ENCODE data around the gene CHRNB4. TPM values are rescaled to one million over a fixed set of nuclear protein-coding genes. Genes with fewer than 3 reads are reported as not detected.

CHRNB4 gene
- total and polyA plus RNA-seq, 10 of the 15 experiments (the other 5 are each of a cell fraction or from before 2014, with no cell fraction given), result 0.10 TPM; not detected in 9

GRCh38 chr15:78663703-78664102 lies 22.7 kb upstream of the CHRNB4 start:
- intact Hi-C loops (cut with micrococcal nuclease; ENCODE audit: unreplicated experiment), result no loop called here

More at GRCh38 chr15:78663703-78664102, 22.7 kb upstream of the CHRNB4 start:
- H3K27me3 ChIP-seq (replicated peaks in 1 of 2; ENCODE audit: control insufficient read depth in 2 of 2, insufficient read depth in 2 of 2, low read length in 1 of 2), result no peaks in the 10 kb centered on the region
- no peaks in the 10 kb centered on the region for H4K20me1 ChIP-seq (ENCODE audit: control insufficient read depth, insufficient read depth)
- no peaks in the 10 kb centered on the region for H3K9me3 ChIP-seq (replicated peaks; ENCODE audit: control insufficient read depth, insufficient read depth, low read length)
- FAIRE-seq, result no peak
- 43% methylated on average over 1 of the region's 1 CpG for WGBS (ENCODE audit: insufficient coverage, insufficient replicate concordance, low lambda C conversion rate, missing lambda C conversion rate)
- SMC1A ChIA-PET (ENCODE audit: uncharacterized antibody, unreplicated experiment), result no interaction called here
- H3K27ac ChIP-seq (ENCODE audit: control insufficient read depth, insufficient read depth), result no peak overlapping the region
- 0 out of 2 replicates have a peak, but pooled peaks cover 3% of the 10 kb centered on the region for H3K4me1 ChIP-seq (ENCODE audit: control insufficient read depth, insufficient read depth, low read length)
- no peak for ATAC-seq
- POLR2A ChIA-PET, result no interaction called here
- H3K4me3 ChIP-seq, result no peak overlapping the region
- no peak overlapping the region for H3K4me2 ChIP-seq (ENCODE audit: control insufficient read depth, insufficient read depth)
- no peaks in the 10 kb centered on the region for H3K79me2 ChIP-seq (ENCODE audit: control insufficient read depth, insufficient read depth, low read length)
- no peaks in the 10 kb centered on the region for H3K36me3 ChIP-seq (ENCODE audit: control insufficient read depth in 2 of 2, insufficient read depth in 2 of 2, low read length in 1 of 2)
- no peak overlapping the region for H3K9ac ChIP-seq (ENCODE audit: control insufficient read depth, insufficient read depth, low read length)
- TF ChIP-seq BCL11A (IDR thresholded peaks at IDR 0.05; ENCODE audit: low read depth, low read length) (no peak), KAT2A (conservative IDR thresholded peaks at IDR 0.05; ENCODE audit: control insufficient read depth, low read depth, low read length) (no peak), MTA2 (IDR thresholded peaks at IDR 0.05; ENCODE audit: low read depth) (no peak), ZNF384 (IDR thresholded peaks at IDR 0.05; ENCODE audit: borderline replicate concordance, low read depth, low read length) (no peak), KLF5 (IDR thresholded peaks at IDR 0.05; ENCODE audit: partially characterized antibody) (no peak), BCLAF1 (IDR thresholded peaks at IDR 0.05) (no peak), HDAC6 (IDR thresholded peaks at IDR 0.05; ENCODE audit: unreplicated experiment) (no peak), IRF4 (IDR thresholded peaks at IDR 0.05; ENCODE audit: low read depth, low read length) (no peak), ESRRA (IDR thresholded peaks at IDR 0.05; ENCODE audit: low read length) (no peak), TCF7 (IDR thresholded peaks at IDR 0.05; ENCODE audit: borderline replicate concordance) (no peak), ZZZ3 (IDR thresholded peaks at IDR 0.05; ENCODE audit: control insufficient read depth, insufficient read length, low read depth) (no peak), MEF2B (IDR thresholded peaks at IDR 0.05; ENCODE audit: partially characterized antibody, poor library complexity, severe bottlenecking) (no peak), BHLHE40 (IDR thresholded peaks at IDR 0.05; ENCODE audit: borderline replicate concordance in 1 of 2, low read depth in 2 of 2, low read length in 1 of 2) (no peak), CHD1 (IDR thresholded peaks at IDR 0.05; ENCODE audit: low read depth, low read length) (no peak), ATF3 (IDR thresholded peaks at IDR 0.05; ENCODE audit: borderline replicate concordance, extremely low read depth, low read depth, low read length) (no peak), ZNF24 (IDR thresholded peaks at IDR 0.05) (no peak), KDM1A (IDR thresholded peaks at IDR 0.05; ENCODE audit: borderline replicate concordance) (no peak), FOXK2 (IDR thresholded peaks at IDR 0.05) (no peak)
- CTCF ChIA-PET, result interaction anchor here (0.8 kb wide), 1 partner anchor 46 kb away, joined by 4 read pairs; no protein-coding TSS in a partner anchor
- BruUV-seq (replicated peaks), result no TSS peak
- no peak for DNase-seq (ENCODE audit: low read depth, low spot score)
- in situ Hi-C loops (cut with MboI), result no loop called here
- no peak overlapping the region for H2AFZ ChIP-seq (ENCODE audit: control insufficient read depth, low read depth, low read length)
- RAD21 ChIA-PET (ENCODE audit: unreplicated experiment), result no interaction called here
